ENCODE measurements around the gene PTPRK.

GRCh38 chr6:128370072-128370471, 150.3 kb downstream of the PTPRK start:
- TF ChIP-seq POLR2AphosphoS5 (IDR thresholded peaks at IDR 0.05; ENCODE audit: control insufficient read depth, insufficient read depth, low read depth, low read length): no peak
- no peak for TF ChIP-seq ELF1 (tag; IDR thresholded peaks at IDR 0.05)
- TF ChIP-seq SMAD3 (CRISPR knock-in tag; conservative IDR thresholded peaks at IDR 0.05): no peak
- TF ChIP-seq ILF3 (IDR thresholded peaks at IDR 0.05; ENCODE audit: borderline replicate concordance): no peak
- no peak for TF ChIP-seq ATF2 (CRISPR knock-in tag; IDR thresholded peaks at IDR 0.05)
- TF ChIP-seq, protein P1, sequence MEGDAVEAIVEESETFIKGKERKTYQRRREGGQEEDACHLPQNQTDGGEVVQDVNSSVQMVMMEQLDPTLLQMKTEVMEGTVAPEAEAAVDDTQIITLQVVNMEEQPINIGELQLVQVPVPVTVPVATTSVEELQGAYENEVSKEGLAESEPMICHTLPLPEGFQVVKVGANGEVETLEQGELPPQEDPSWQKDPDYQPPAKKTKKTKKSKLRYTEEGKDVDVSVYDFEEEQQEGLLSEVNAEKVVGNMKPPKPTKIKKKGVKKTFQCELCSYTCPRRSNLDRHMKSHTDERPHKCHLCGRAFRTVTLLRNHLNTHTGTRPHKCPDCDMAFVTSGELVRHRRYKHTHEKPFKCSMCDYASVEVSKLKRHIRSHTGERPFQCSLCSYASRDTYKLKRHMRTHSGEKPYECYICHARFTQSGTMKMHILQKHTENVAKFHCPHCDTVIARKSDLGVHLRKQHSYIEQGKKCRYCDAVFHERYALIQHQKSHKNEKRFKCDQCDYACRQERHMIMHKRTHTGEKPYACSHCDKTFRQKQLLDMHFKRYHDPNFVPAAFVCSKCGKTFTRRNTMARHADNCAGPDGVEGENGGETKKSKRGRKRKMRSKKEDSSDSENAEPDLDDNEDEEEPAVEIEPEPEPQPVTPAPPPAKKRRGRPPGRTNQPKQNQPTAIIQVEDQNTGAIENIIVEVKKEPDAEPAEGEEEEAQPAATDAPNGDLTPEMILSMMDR (IDR thresholded peaks at IDR 0.05 in 2 of 3, conservative IDR thresholded peaks at IDR 0.05 in 1 of 3; ENCODE audit: insufficient read depth in 2 of 3, low read depth in 1 of 3, low read length in 3 of 3): no peak
- no peak for TF ChIP-seq SP2 (IDR thresholded peaks at IDR 0.05; ENCODE audit: extremely low read depth, low read depth, low read length, poor library complexity, severe bottlenecking)
- no peak for TF ChIP-seq TFAP4 (CRISPR knock-in tag; IDR thresholded peaks at IDR 0.05; ENCODE audit: borderline replicate concordance)
- no peak for TF ChIP-seq ZNF165 (CRISPR knock-in tag; IDR thresholded peaks at IDR 0.05; ENCODE audit: borderline replicate concordance)

All from K562 (cell line).